ENCODE results near the gene RNU1-4. TPM values are rescaled to one million over a fixed set of nuclear protein-coding genes. Genes with fewer than 3 reads are reported as not detected.
A peak's percentile ranks its signal among the peaks of the same experiment; 100 is the strongest.

The RNU1-4 gene
- total and polyA plus RNA-seq, 2 of the 13 experiments (the other 11 are each of a cell fraction or from before 2014, with no cell fraction given): under 0.01 to 11,018 TPM

DNA sequence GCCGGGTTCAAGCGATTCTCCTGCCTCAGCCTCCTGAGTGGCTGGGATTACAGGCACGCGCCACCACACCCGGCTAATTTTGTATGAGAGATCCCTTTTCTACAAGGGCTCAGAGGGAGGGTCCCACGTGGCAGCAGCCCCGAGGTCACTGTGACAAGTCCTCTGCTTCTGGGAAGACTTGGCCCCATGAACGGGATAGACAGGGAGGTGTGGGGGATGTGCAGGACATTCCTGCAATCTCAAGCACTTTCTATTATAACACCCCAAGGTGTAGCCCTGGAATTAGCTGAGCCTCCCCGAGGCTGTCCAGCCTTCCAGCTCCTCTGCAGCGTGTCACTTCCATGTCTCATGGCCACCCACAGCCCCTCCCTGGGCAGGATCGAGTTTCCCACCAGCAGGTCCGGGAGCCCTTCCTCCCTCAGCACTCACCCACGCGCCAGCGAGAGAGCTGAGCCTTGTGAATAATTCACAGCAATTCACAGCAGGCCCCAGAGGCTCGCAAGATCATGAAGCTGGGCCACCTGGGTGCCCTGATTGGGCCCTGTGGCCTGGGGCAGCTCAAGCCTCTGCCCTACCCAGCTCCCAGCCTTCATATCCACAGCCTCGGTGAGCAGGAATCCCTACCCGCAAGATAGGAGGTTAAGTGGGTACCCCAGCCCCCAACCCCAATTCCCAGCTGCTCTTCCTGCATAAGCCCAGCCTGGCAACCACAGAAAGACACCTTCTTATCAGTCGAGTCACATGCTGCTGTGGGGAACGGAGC, 22.8 kb upstream of the RNU1-4 start:
- Histone ChIP-seq H3K9ac (ENCODE audit: insufficient read depth, low read depth, low read length) (no peak overlapping the region), H3K4me2 (ENCODE audit: low read depth, low read length) (peak overlapping the region; percentile 18; the same call in 1 of the 2 replicates), H3K4me3 (replicated peaks in 1 of 3; ENCODE audit: insufficient read depth in 1 of 3, low read depth in 2 of 3, low read length in 3 of 3) (no peak overlapping the region), H3K27ac (ENCODE audit: extremely low read length, insufficient read depth, low read length) (no peak overlapping the region), H3K27me3 (ENCODE audit: control insufficient read depth in 1 of 2, insufficient read depth in 2 of 2, low read length in 2 of 2) (peaks cover 4 to 39% of the 10 kb centered on the region in 2 experiments; a peak in 4 of 5 replicates), H3K9me3 (ENCODE audit: low read length) (no peaks in the 10 kb centered on the region), H3K79me2 (ENCODE audit: insufficient read depth, low read length) (no peaks in the 10 kb centered on the region), H3K36me3 (replicated peaks in 1 of 2; ENCODE audit: control insufficient read depth in 1 of 2, insufficient read depth in 2 of 2, low read length in 2 of 2) (no peaks in the 10 kb centered on the region), H4K20me1 (ENCODE audit: insufficient read depth, low read length) (no peaks in the 10 kb centered on the region), H3K4me1 (ENCODE audit: insufficient read depth, low read length) (peaks cover 13% of the 10 kb centered on the region), H2AFZ (ENCODE audit: low read length) (no peak overlapping the region)
- FAIRE-seq (no peak), ATAC-seq (peak; percentile 17), DNase-seq (ENCODE audit: low spot score) (no peak)
- POLR2A ChIA-PET: interaction anchor here (0.6 kb wide), 1 partner anchor 10 kb away, joined by 3 read pairs; no protein-coding TSS in a partner anchor
- no TSS peak for BruUV-seq (replicated peaks)
- CTCF ChIA-PET (ENCODE audit: low intra/inter-chr PET ratio, low total read pairs): no interaction called here
- 34% methylated on average over 16 of the region's 20 CpGs for WGBS (ENCODE audit: low lambda C conversion rate)
- intact Hi-C loops (cut with micrococcal nuclease; ENCODE audit: unreplicated experiment) (no loop called here), in situ Hi-C loops (cut with HindIII; ENCODE audit: extremely low pct_ligation_motif_present, low pct_unique_long_range_greater_than_20kb) (no loop called here)
- no peak for TF ChIP-seq NR1H2 (CRISPR knock-in tag; IDR thresholded peaks at IDR 0.05; ENCODE audit: borderline replicate concordance, low read depth)
- TF ChIP-seq, protein P1, sequence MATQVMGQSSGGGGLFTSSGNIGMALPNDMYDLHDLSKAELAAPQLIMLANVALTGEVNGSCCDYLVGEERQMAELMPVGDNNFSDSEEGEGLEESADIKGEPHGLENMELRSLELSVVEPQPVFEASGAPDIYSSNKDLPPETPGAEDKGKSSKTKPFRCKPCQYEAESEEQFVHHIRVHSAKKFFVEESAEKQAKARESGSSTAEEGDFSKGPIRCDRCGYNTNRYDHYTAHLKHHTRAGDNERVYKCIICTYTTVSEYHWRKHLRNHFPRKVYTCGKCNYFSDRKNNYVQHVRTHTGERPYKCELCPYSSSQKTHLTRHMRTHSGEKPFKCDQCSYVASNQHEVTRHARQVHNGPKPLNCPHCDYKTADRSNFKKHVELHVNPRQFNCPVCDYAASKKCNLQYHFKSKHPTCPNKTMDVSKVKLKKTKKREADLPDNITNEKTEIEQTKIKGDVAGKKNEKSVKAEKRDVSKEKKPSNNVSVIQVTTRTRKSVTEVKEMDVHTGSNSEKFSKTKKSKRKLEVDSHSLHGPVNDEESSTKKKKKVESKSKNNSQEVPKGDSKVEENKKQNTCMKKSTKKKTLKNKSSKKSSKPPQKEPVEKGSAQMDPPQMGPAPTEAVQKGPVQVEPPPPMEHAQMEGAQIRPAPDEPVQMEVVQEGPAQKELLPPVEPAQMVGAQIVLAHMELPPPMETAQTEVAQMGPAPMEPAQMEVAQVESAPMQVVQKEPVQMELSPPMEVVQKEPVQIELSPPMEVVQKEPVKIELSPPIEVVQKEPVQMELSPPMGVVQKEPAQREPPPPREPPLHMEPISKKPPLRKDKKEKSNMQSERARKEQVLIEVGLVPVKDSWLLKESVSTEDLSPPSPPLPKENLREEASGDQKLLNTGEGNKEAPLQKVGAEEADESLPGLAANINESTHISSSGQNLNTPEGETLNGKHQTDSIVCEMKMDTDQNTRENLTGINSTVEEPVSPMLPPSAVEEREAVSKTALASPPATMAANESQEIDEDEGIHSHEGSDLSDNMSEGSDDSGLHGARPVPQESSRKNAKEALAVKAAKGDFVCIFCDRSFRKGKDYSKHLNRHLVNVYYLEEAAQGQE (IDR thresholded peaks at IDR 0.05; ENCODE audit: borderline replicate concordance in 1 of 2, low read depth in 1 of 2, low read length in 2 of 2): no peak
- no peak for TF ChIP-seq SSRP1 (CRISPR knock-in tag; IDR thresholded peaks at IDR 0.05)
- TF ChIP-seq, protein P2, sequence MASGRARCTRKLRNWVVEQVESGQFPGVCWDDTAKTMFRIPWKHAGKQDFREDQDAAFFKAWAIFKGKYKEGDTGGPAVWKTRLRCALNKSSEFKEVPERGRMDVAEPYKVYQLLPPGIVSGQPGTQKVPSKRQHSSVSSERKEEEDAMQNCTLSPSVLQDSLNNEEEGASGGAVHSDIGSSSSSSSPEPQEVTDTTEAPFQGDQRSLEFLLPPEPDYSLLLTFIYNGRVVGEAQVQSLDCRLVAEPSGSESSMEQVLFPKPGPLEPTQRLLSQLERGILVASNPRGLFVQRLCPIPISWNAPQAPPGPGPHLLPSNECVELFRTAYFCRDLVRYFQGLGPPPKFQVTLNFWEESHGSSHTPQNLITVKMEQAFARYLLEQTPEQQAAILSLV (CRISPR knock-in tag; IDR thresholded peaks at IDR 0.05; ENCODE audit: borderline replicate concordance): no peak
- TF ChIP-seq ZNF672 (CRISPR knock-in tag; IDR thresholded peaks at IDR 0.05): no peak
- no peak for TF ChIP-seq RBM39 (IDR thresholded peaks at IDR 0.05; ENCODE audit: low read depth, low read length, poor library complexity, severe bottlenecking)
- TF ChIP-seq MAFG (CRISPR knock-in tag; IDR thresholded peaks at IDR 0.05): no peak
- no peak for TF ChIP-seq ZFP36 (IDR thresholded peaks at IDR 0.05; ENCODE audit: borderline replicate concordance, low read depth, low read length, partially characterized antibody)
- TF ChIP-seq ZNF33B (CRISPR knock-in tag; IDR thresholded peaks at IDR 0.05): no peak
- TF ChIP-seq, protein P3, sequence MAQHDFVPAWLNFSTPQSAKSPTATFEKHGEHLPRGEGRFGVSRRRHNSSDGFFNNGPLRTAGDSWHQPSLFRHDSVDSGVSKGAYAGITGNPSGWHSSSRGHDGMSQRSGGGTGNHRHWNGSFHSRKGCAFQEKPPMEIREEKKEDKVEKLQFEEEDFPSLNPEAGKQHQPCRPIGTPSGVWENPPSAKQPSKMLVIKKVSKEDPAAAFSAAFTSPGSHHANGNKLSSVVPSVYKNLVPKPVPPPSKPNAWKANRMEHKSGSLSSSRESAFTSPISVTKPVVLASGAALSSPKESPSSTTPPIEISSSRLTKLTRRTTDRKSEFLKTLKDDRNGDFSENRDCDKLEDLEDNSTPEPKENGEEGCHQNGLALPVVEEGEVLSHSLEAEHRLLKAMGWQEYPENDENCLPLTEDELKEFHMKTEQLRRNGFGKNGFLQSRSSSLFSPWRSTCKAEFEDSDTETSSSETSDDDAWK (CRISPR knock-in tag; IDR thresholded peaks at IDR 0.05): no peak
- TF ChIP-seq ZNF24 (IDR thresholded peaks at IDR 0.05): no peak
- TF ChIP-seq EP300 (IDR thresholded peaks at IDR 0.05; ENCODE audit: low read depth in 2 of 2, low read length in 2 of 2): no peak
- TF ChIP-seq EP300 (CRISPR knock-in tag; IDR thresholded peaks at IDR 0.05; ENCODE audit: borderline replicate concordance): no peak
- TF ChIP-seq, protein P4, sequence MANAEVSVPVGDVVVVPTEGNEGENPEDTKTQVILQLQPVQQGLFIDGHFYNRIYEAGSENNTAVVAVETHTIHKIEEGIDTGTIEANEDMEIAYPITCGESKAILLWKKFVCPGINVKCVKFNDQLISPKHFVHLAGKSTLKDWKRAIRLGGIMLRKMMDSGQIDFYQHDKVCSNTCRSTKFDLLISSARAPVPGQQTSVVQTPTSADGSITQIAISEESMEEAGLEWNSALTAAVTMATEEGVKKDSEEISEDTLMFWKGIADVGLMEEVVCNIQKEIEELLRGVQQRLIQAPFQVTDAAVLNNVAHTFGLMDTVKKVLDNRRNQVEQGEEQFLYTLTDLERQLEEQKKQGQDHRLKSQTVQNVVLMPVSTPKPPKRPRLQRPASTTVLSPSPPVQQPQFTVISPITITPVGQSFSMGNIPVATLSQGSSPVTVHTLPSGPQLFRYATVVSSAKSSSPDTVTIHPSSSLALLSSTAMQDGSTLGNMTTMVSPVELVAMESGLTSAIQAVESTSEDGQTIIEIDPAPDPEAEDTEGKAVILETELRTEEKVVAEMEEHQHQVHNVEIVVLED (CRISPR knock-in tag; IDR thresholded peaks at IDR 0.05; ENCODE audit: borderline replicate concordance): no peak
- TF ChIP-seq ZNF33A (CRISPR knock-in tag; IDR thresholded peaks at IDR 0.05; ENCODE audit: borderline replicate concordance): no peak
- no peak for TF ChIP-seq ZFP36L1 (CRISPR knock-in tag; IDR thresholded peaks at IDR 0.05)
